Measurements from ENCODE around the gene COX7A2L.

DNA sequence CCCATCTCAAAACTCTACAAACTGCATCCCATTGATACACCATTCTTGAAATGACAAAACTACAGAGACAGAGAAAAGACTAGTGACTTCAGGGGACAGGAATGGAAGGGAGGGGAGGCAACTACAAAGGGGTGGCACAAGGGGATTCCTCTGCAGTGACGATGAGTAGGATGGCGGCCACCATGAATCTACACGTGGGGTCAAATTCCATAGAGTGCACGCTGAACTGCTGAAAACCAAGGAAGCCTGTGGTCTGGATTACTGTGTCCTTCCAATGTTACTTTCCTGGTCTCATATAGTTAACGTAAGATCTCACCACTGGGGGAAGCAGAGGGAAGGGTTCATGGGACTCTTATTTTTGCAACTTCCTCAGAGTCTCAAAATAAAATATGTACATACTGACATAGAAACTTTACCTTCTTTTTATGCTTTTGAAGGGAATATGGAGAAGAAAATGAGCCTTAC, 23.6 kb downstream of the COX7A2L start:
- no peak for TF ChIP-seq YY1 (IDR thresholded peaks at IDR 0.05; ENCODE audit: insufficient read depth, insufficient read length)
- TF ChIP-seq ZNF274 (IDR thresholded peaks at IDR 0.05; ENCODE audit: low read depth, low read length) = no peak

Measured in NT2/D1 (cell line).